LNCAP (cell line): ENCODE results near the gene PGAP1.

Experiments used
- CTCF ChIP-seq: fragments of 450-650 bp; IDR thresholded peaks from 2 replicates; pipeline ENCODE4 v1.5.1; 2017; ENCODE audit warnings: mild to moderate bottlenecking

Gene PGAP1

GRCh38 chr2:196967116-196967515, 40.6 kb upstream of the PGAP1 start:
- no peak for TF ChIP-seq CTCF

- no peak for TF ChIP-seq CTCF
Measured at GRCh38 chr2:196966061-196966460, 39.6 kb upstream of the PGAP1 start.

- no peak for TF ChIP-seq CTCF
Measured at GRCh38 chr2:196965651-196966050, 39.1 kb upstream of the PGAP1 start.

GRCh38 chr2:196963961-196964360, 37.5 kb upstream of the PGAP1 start:
- no peak for TF ChIP-seq CTCF

GRCh38 chr2:196963043-196963442, 36.5 kb upstream of the PGAP1 start:
- no peak for TF ChIP-seq CTCF

GRCh38 chr2:196962325-196962724, 35.8 kb upstream of the PGAP1 start:
- TF ChIP-seq CTCF = no peak

- TF ChIP-seq CTCF = no peak
Measured at GRCh38 chr2:196961889-196962288, 35.4 kb upstream of the PGAP1 start.

- TF ChIP-seq CTCF = no peak
Measured at GRCh38 chr2:196959734-196960338, 33.3 kb upstream of the PGAP1 start.
